ENCODE data around the gene RREB1. TPM values are rescaled to one million over a fixed set of nuclear protein-coding genes. Genes with fewer than 3 reads are reported as not detected.

RREB1 gene
- polyA plus RNA-seq, 2 of the 4 experiments (the other 2 are of a cell fraction): 2.2 to 5.0 TPM

GRCh38 chr6:7252390-7252789, 144.6 kb downstream of the RREB1 start:
- DNase-seq (ENCODE audit: low read depth in 1 of 2, low spot score in 1 of 2) (no peak), ATAC-seq (no peak), FAIRE-seq (no peak)
- 0 out of 3 replicates have a peak, but pooled peaks cover 3% of the 10 kb centered on the region for H3K9me3 ChIP-seq
- H3K4me1 ChIP-seq: no peaks in the 10 kb centered on the region
- H3K27ac ChIP-seq: no peak overlapping the region
- CTCF ChIA-PET: interaction anchor here (0.6 to 2.2 kb wide), 6 partner anchors 9 to 576 kb away, joined by 3 to 8 read pairs (median 3); no protein-coding TSS in a partner anchor
- no peak for TF ChIP-seq GATA3 (IDR thresholded peaks at IDR 0.05; ENCODE audit: borderline replicate concordance)
- no peak for TF ChIP-seq RCOR1 (IDR thresholded peaks at IDR 0.05; ENCODE audit: low read depth, low read length)
- TF ChIP-seq, protein P1, sequence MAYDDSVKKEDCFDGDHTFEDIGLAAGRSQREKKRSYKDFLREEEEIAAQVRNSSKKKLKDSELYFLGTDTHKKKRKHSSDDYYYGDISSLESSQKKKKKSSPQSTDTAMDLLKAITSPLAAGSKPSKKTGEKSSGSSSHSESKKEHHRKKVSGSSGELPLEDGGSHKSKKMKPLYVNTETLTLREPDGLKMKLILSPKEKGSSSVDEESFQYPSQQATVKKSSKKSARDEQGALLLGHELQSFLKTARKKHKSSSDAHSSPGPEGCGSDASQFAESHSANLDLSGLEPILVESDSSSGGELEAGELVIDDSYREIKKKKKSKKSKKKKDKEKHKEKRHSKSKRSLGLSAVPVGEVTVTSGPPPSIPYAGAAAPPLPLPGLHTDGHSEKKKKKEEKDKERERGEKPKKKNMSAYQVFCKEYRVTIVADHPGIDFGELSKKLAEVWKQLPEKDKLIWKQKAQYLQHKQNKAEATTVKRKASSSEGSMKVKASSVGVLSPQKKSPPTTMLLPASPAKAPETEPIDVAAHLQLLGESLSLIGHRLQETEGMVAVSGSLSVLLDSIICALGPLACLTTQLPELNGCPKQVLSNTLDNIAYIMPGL (CRISPR knock-in tag; IDR thresholded peaks at IDR 0.05; ENCODE audit: borderline replicate concordance): no peak
- no peak for TF ChIP-seq POLR2A (IDR thresholded peaks at IDR 0.05; ENCODE audit: low read length)
- no peak for TF ChIP-seq POLR2AphosphoS2 (conservative IDR thresholded peaks at IDR 0.05; ENCODE audit: low read length)
- TF ChIP-seq ZFP36 (IDR thresholded peaks at IDR 0.05; ENCODE audit: borderline replicate concordance, partially characterized antibody): no peak
- TF ChIP-seq ZSCAN20 (CRISPR knock-in tag; IDR thresholded peaks at IDR 0.05): no peak
- TF ChIP-seq RARB (CRISPR knock-in tag; IDR thresholded peaks at IDR 0.05): no peak
- no peak for TF ChIP-seq USF2 (IDR thresholded peaks at IDR 0.05)
- no peak for TF ChIP-seq MAFK (IDR thresholded peaks at IDR 0.05; ENCODE audit: partially characterized antibody)
- TF ChIP-seq FOSB (CRISPR knock-in tag; IDR thresholded peaks at IDR 0.05): no peak
- TF ChIP-seq ESRRA (IDR thresholded peaks at IDR 0.05; ENCODE audit: borderline replicate concordance, low read length): no peak
- no peak for TF ChIP-seq FOXS1 (CRISPR knock-in tag; IDR thresholded peaks at IDR 0.05)
- POLR2A ChIA-PET: no interaction called here
- no peak overlapping the region for H3K4me3 ChIP-seq
- 94% methylated on average over 4 of the region's 4 CpGs for WGBS (ENCODE audit: missing lambda C conversion rate)
- no peak overlapping the region for H3K4me2 ChIP-seq

GRCh38 chr6:7254980-7255835, 147.4 kb downstream of the RREB1 start:
- Histone ChIP-seq H3K4me3 (no peak overlapping the region), H3K4me1 (no peaks in the 10 kb centered on the region), H3K4me2 (no peak overlapping the region), H3K9me3 (0 out of 3 replicates have a peak, but pooled peaks cover 3% of the 10 kb centered on the region), H3K27ac (no peak overlapping the region)
- WGBS (ENCODE audit: missing lambda C conversion rate): 94% methylated on average over 9 of the region's 12 CpGs
- CTCF ChIA-PET: interaction anchor here (1.2 to 2.5 kb wide), 2 partner anchors 11 to 13 kb away, joined by 3 to 11 read pairs; no protein-coding TSS in a partner anchor
- ATAC-seq (peak in 1 of 2 experiments; percentile 25; a peak in 1 of 6 replicates), DNase-seq (ENCODE audit: low read depth in 1 of 2, low spot score in 1 of 2) (no peak), FAIRE-seq (no peak)
- POLR2A ChIA-PET: no interaction called here
- TF ChIP-seq NFE2L2 (conservative IDR thresholded peaks at IDR 0.05; ENCODE audit: low read length) (no peak), PBX3 (IDR thresholded peaks at IDR 0.05) (no peak), USF2 (IDR thresholded peaks at IDR 0.05) (no peak), MAX (IDR thresholded peaks at IDR 0.05) (no peak), CHD4 (IDR thresholded peaks at IDR 0.05; ENCODE audit: borderline replicate concordance) (no peak), FOSL2 (IDR thresholded peaks at IDR 0.05) (no peak), FOSL2 (CRISPR knock-in tag; IDR thresholded peaks at IDR 0.05) (no peak), POLR2AphosphoS2 (conservative IDR thresholded peaks at IDR 0.05; ENCODE audit: low read length) (no peak), SMC3 (IDR thresholded peaks at IDR 0.05) (no peak), GATA3 (IDR thresholded peaks at IDR 0.05; ENCODE audit: borderline replicate concordance) (no peak), FOXS1 (CRISPR knock-in tag; IDR thresholded peaks at IDR 0.05) (no peak), FOSB (CRISPR knock-in tag; IDR thresholded peaks at IDR 0.05) (no peak), CTCF (IDR thresholded peaks at IDR 0.05) (no peak), SREBF2 (IDR thresholded peaks at IDR 0.05) (no peak), RAD21 (conservative IDR thresholded peaks at IDR 0.05 in 1 of 2, IDR thresholded peaks at IDR 0.05 in 1 of 2) (no peak)
- TF ChIP-seq, protein P2, sequence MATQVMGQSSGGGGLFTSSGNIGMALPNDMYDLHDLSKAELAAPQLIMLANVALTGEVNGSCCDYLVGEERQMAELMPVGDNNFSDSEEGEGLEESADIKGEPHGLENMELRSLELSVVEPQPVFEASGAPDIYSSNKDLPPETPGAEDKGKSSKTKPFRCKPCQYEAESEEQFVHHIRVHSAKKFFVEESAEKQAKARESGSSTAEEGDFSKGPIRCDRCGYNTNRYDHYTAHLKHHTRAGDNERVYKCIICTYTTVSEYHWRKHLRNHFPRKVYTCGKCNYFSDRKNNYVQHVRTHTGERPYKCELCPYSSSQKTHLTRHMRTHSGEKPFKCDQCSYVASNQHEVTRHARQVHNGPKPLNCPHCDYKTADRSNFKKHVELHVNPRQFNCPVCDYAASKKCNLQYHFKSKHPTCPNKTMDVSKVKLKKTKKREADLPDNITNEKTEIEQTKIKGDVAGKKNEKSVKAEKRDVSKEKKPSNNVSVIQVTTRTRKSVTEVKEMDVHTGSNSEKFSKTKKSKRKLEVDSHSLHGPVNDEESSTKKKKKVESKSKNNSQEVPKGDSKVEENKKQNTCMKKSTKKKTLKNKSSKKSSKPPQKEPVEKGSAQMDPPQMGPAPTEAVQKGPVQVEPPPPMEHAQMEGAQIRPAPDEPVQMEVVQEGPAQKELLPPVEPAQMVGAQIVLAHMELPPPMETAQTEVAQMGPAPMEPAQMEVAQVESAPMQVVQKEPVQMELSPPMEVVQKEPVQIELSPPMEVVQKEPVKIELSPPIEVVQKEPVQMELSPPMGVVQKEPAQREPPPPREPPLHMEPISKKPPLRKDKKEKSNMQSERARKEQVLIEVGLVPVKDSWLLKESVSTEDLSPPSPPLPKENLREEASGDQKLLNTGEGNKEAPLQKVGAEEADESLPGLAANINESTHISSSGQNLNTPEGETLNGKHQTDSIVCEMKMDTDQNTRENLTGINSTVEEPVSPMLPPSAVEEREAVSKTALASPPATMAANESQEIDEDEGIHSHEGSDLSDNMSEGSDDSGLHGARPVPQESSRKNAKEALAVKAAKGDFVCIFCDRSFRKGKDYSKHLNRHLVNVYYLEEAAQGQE (IDR thresholded peaks at IDR 0.05): no peak
